GM23338 (cell line): ENCODE results near the gene KCNK16. TPM values are rescaled to one million over a fixed set of nuclear protein-coding genes. Genes with fewer than 3 reads are reported as not detected.

Experiments
- ATAC-seq: fragments of 200-7000 bp; cut with Tn5 transposase; 3 replicates; pipeline ENCODE4 v1.9.1; 2020
- DNase-seq: peaks from one replicate; pipeline ENCODE4 v3.0.0-alpha.2; 2015; ENCODE audit warnings: low spot score
- H2AFZ ChIP-seq: fragments of 200-600 bp; sonication (generic); 2 replicates; pipeline ENCODE4 v1.8.0; 2016; ENCODE audit warnings: antibody characterized with exemption, mild to moderate bottlenecking, moderate library complexity
- H3F3A ChIP-seq: fragments of 200-600 bp; sonication (generic); replicated peaks from 2 replicates; pipeline ENCODE4 v1.8.0; 2017; ENCODE audit warnings: antibody characterized with exemption, mixed run types, low read depth
- H3K27ac ChIP-seq: fragments of 200-600 bp; sonication (generic); 2 replicates; pipeline ENCODE4 v1.6.1; 2016; ENCODE audit warnings: low read depth
- H3K27me3 ChIP-seq: fragments of 200-600 bp; sonication (generic); 2 replicates; pipeline ENCODE4 v1.8.0; 2016; ENCODE audit warnings: mild to moderate bottlenecking, mixed run types, moderate library complexity; ENCODE audit not compliant: insufficient read depth
- H3K36me3 ChIP-seq: fragments of 200-600 bp; sonication (generic); 2 replicates; pipeline ENCODE4 v1.8.0; 2016; ENCODE audit warnings: mild to moderate bottlenecking; ENCODE audit not compliant: insufficient read depth
- H3K4me1 ChIP-seq: fragments of 200-600 bp; sonication (generic); 2 replicates; pipeline ENCODE4 v1.8.0; 2016; ENCODE audit warnings: mild to moderate bottlenecking, moderate library complexity; ENCODE audit not compliant: insufficient read depth
- H3K4me2 ChIP-seq: fragments of 200-600 bp; sonication (generic); 2 replicates; pipeline ENCODE4 v1.7.1; 2017; ENCODE audit warnings: mixed run types
- H3K4me3 ChIP-seq: fragments of 200-600 bp; sonication (generic); 2 replicates; pipeline ENCODE4 v1.6.1; 2016; ENCODE audit warnings: mixed run types
- H3K79me2 ChIP-seq: fragments of 200-600 bp; sonication (generic); replicated peaks from 2 replicates; pipeline ENCODE4 v1.8.0; 2017; ENCODE audit warnings: mild to moderate bottlenecking; ENCODE audit not compliant: insufficient read depth
- H3K9me2 ChIP-seq: fragments of 200-600 bp; sonication (generic); 2 replicates; pipeline ENCODE4 v1.8.0; 2017; ENCODE audit not compliant: insufficient read depth
- H4K20me1 ChIP-seq: fragments of 200-600 bp; sonication (generic); replicated peaks from 2 replicates; pipeline ENCODE4 v1.8.0; 2017; ENCODE audit warnings: mild to moderate bottlenecking; ENCODE audit not compliant: insufficient read depth
- H3K27ac Mint-ChIP-seq: 2 replicates; pipeline ENCODE4 v1.8.0; 2020; ENCODE audit warnings: inconsistent platforms, mild to moderate bottlenecking, moderate library complexity, mixed read lengths
- H3K27me3 Mint-ChIP-seq: 3 replicates; pipeline ENCODE4 v1.8.0; 2022; ENCODE audit warnings: low read depth, mild to moderate bottlenecking, moderate library complexity, mixed read lengths, inconsistent platforms; ENCODE audit not compliant: insufficient read depth, poor library complexity
- H3K36me3 Mint-ChIP-seq: 3 replicates; pipeline ENCODE4 v1.8.0; 2021; ENCODE audit warnings: low read depth, mild to moderate bottlenecking, inconsistent platforms, moderate library complexity, mixed read lengths
- H3K4me1 Mint-ChIP-seq: 3 replicates; pipeline ENCODE4 v1.8.0; 2020; ENCODE audit warnings: mild to moderate bottlenecking, inconsistent platforms, mixed read lengths
- H3K4me3 Mint-ChIP-seq: 3 replicates; pipeline ENCODE4 v1.8.0; 2021; ENCODE audit warnings: moderate library complexity, mild to moderate bottlenecking, inconsistent platforms, mixed read lengths
- H3K9me3 Mint-ChIP-seq: 3 replicates; pipeline ENCODE4 v1.8.0; 2020; ENCODE audit warnings: moderate library complexity, mild to moderate bottlenecking, inconsistent platforms, mixed read lengths
- CTCF ChIP-seq, 2 experiments: fragments of 200-600 bp in 1 of 2; sonication (generic) in 1 of 2; conservative IDR thresholded peaks; 2 replicates each; pipeline versions ENCODE4 v1.5.1 to v1.6.1; 2016 to 2017; ENCODE audit warnings: antibody characterized with exemption in 2 of 2, low read depth in 2 of 2, mild to moderate bottlenecking in 2 of 2, moderate library complexity in 1 of 2
- ETS1 ChIP-seq: IDR thresholded peaks from 2 replicates; pipeline ENCODE4 v1.6.1; 2016; ENCODE audit warnings: antibody characterized with exemption
- EZH2 ChIP-seq: fragments of 200-600 bp; sonication (generic); IDR thresholded peaks from one replicate; pipeline ENCODE4 v1.8.0; 2017; ENCODE audit warnings: antibody characterized with exemption, mild to moderate bottlenecking, low read depth; ENCODE audit not compliant: unreplicated experiment
- EZH2phosphoT487 ChIP-seq: fragments of 200-600 bp; sonication (generic); IDR thresholded peaks from one replicate; pipeline ENCODE4 v1.8.1; 2018; ENCODE audit warnings: antibody characterized with exemption; ENCODE audit not compliant: unreplicated experiment
- JUNB ChIP-seq: IDR thresholded peaks from one replicate; pipeline ENCODE4 v1.6.1; 2016; ENCODE audit warnings: antibody characterized with exemption; ENCODE audit not compliant: unreplicated experiment
- NANOG ChIP-seq: IDR thresholded peaks from 2 replicates; pipeline ENCODE4 v1.6.1; 2016; ENCODE audit warnings: antibody characterized with exemption, borderline replicate concordance
- POLR2AphosphoS5 ChIP-seq: IDR thresholded peaks from 2 replicates; pipeline ENCODE4 v1.6.1; 2016; ENCODE audit warnings: antibody characterized with exemption, low read depth
- REST ChIP-seq: IDR thresholded peaks from one replicate; pipeline ENCODE4 v1.6.1; 2018; ENCODE audit warnings: antibody characterized with exemption; ENCODE audit not compliant: unreplicated experiment
- STAT1 ChIP-seq: IDR thresholded peaks from one replicate; pipeline ENCODE4 v1.6.1; 2016; ENCODE audit warnings: antibody characterized with exemption; ENCODE audit not compliant: unreplicated experiment
- ZNF114 ChIP-seq: fragments of 250-450 bp; sonication (Bioruptor Pico); IDR thresholded peaks from 2 replicates; pipeline ENCODE4 v1.5.0; 2020; ENCODE audit warnings: mild to moderate bottlenecking, moderate library complexity
- ZNF331 ChIP-seq: fragments of 250-450 bp; sonication (Bioruptor Pico); IDR thresholded peaks from 2 replicates; pipeline ENCODE4 v1.5.0; 2020; ENCODE audit warnings: low read depth, mild to moderate bottlenecking, moderate library complexity
- polyA plus RNA-seq: library from polyadenylated mRNA; unstranded; fragments of >200 nt; fragmentation: Nextera tagmentation; extraction: Ambion mirVana; gene quantifications from 2 replicates; pipeline ENCODE4 v1.2.1, GENCODE V29; 2016
- total RNA-seq: library from RNA; depleted of rRNA; stranded (reverse); fragments of >200 nt; shearing (Covaris generic); gene quantifications from 2 replicates; pipeline ENCODE4 v1.2.3, GENCODE V29; 2014

The KCNK16 gene
- total and polyA plus RNA-seq, 2 experiments from 2014 or later, result not detected

- no peak for DNase-seq
- ATAC-seq, result no peak
- Mint-ChIP-seq H3K27ac (no peak overlapping the region), H3K9me3 (no peaks in the 10 kb centered on the region), H3K36me3 (no peaks in the 10 kb centered on the region), H3K4me1 (peaks cover 10% of the 10 kb centered on the region), H3K4me3 (no peak overlapping the region), H3K27me3 (peaks cover 13% of the 10 kb centered on the region)
- Histone ChIP-seq H3F3A (no peaks in the 10 kb centered on the region), H3K4me1 (no peaks in the 10 kb centered on the region), H3K4me2 (no peak overlapping the region), H2AFZ (no peak overlapping the region), H3K9me2 (peaks cover 8% of the 10 kb centered on the region), H3K79me2 (no peaks in the 10 kb centered on the region), H3K27ac (no peak overlapping the region), H3K4me3 (no peak overlapping the region), H3K36me3 (no peaks in the 10 kb centered on the region), H3K27me3 (no peaks in the 10 kb centered on the region), H4K20me1 (no peaks in the 10 kb centered on the region)
- TF ChIP-seq REST (no peak), NANOG (no peak), CTCF (conservative IDR thresholded peaks at IDR 0.05; ENCODE audit: low read depth in 2 of 2) (no peak), ZNF114 (no peak), POLR2AphosphoS5 (no peak), EZH2 (no peak), STAT1 (no peak), EZH2phosphoT487 (no peak)
Observed at GRCh38 chr6:39281312-39281980, 41.1 kb downstream of the KCNK16 start.

GRCh38 chr6:39280247-39280731 lies 42.2 kb downstream of the KCNK16 start:
- ATAC-seq (peak; percentile 44), DNase-seq (no peak)
- H3K36me3 ChIP-seq, result no peaks in the 10 kb centered on the region
- H2AFZ ChIP-seq, result no peak overlapping the region
- no peaks in the 10 kb centered on the region for H4K20me1 ChIP-seq
- H3K4me1 ChIP-seq, result no peaks in the 10 kb centered on the region
- no peaks in the 10 kb centered on the region for H3K36me3 Mint-ChIP-seq
- no peak overlapping the region for H3K4me2 ChIP-seq
- H3K79me2 ChIP-seq, result no peaks in the 10 kb centered on the region
- no peak overlapping the region for H3K4me3 ChIP-seq
- no peak overlapping the region for H3K4me3 Mint-ChIP-seq
- H3F3A ChIP-seq, result no peaks in the 10 kb centered on the region
- H3K9me3 Mint-ChIP-seq, result no peaks in the 10 kb centered on the region
- no peaks in the 10 kb centered on the region for H3K27me3 ChIP-seq
- no peak overlapping the region for H3K27ac Mint-ChIP-seq
- peaks cover 10% of the 10 kb centered on the region for H3K4me1 Mint-ChIP-seq
- peaks cover 10% of the 10 kb centered on the region for H3K27me3 Mint-ChIP-seq
- no peak overlapping the region for H3K27ac ChIP-seq
- H3K9me2 ChIP-seq, result peaks cover 6% of the 10 kb centered on the region
- no peak for TF ChIP-seq JUNB
- no peak for TF ChIP-seq CTCF (conservative IDR thresholded peaks at IDR 0.05; ENCODE audit: low read depth in 2 of 2)
- TF ChIP-seq REST, result no peak
- no peak for TF ChIP-seq ZNF114
- no peak for TF ChIP-seq ETS1
- TF ChIP-seq STAT1, result no peak
- TF ChIP-seq POLR2AphosphoS5, result no peak
- TF ChIP-seq ZNF331, result no peak
- no peak for TF ChIP-seq EZH2phosphoT487
